ENCODE results near the gene KIF22.

KIF22 gene

DNA sequence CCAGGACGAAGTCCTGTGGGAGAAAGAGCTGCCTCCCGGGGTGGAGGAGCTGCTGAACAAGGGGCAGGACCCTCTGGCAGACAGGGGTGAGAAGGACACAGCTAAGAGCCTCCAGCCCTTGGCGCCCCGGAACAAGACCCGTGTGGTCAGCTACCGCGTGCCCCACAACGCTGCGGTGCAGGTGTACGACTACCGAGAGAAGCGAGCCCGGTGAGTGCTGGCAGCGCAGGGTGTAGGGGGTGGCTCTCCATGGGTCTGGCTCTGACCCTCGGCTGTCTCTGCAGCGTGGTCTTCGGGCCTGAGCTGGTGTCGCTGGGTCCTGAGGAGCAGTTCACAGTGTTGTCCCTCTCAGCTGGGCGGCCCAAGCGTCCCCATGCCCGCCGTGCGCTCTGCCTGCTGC lies 51.1 kb downstream of the KIF22 start:
- no peak for DNase-seq (ENCODE audit: low read depth)

- DNase-seq (ENCODE audit: low read depth), result no peak
Measured at GRCh38 chr16:29842732-29843346, 52.3 kb downstream of the KIF22 start.

- no peak for DNase-seq (ENCODE audit: low read depth)
Measured at GRCh38 chr16:29843931-29844330, 53.4 kb downstream of the KIF22 start.

GRCh38 chr16:29844575-29845331 lies 54.2 kb downstream of the KIF22 start:
- no peak for DNase-seq (ENCODE audit: low read depth)

DNA sequence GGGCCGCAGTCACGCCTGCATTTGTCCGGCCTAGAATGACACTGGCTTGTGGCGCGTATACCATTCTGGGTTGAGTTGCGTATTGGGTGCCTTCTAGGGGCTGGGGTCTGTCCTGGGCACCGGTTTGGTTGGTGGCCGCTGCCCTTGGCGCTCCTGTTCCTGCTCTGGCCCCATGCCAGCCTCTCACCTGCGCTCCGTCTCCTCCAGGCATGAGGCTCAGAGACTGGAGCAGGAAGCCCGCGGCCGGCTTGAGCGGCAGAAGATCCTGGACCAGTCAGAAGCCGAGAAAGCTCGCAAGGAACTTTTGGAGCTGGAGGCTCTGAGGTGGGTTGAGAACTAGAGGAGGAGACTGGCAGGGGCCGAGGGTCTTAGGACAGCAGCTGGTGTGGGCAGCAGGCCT lies 55.1 kb downstream of the KIF22 start:
- no peak for DNase-seq (ENCODE audit: low read depth)

GRCh38 chr16:29848420-29849297 lies 58.1 kb downstream of the KIF22 start:
- DNase-seq (ENCODE audit: low read depth), result peak; percentile 68

DNA sequence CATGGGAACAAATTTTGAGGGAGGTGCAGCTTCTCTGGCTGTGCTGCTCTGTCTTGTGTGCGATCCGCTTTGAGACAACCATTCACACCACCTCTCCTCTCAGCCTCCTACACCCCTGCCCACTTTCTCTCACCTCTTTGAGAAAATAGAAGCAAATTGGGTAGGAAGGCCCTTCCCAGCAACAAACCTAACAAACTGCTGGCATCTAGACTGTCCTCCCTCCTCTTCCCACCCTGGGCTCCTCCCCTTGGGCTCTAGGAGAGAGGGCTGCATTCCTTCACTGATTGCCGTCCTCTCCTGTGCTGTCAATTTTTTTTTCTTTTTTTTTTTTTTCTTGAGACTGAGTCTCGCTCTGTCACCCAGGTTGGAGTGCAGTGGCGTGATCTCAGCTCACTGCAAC lies 59.0 kb downstream of the KIF22 start:
- no peak for DNase-seq (ENCODE audit: low read depth)

DNA sequence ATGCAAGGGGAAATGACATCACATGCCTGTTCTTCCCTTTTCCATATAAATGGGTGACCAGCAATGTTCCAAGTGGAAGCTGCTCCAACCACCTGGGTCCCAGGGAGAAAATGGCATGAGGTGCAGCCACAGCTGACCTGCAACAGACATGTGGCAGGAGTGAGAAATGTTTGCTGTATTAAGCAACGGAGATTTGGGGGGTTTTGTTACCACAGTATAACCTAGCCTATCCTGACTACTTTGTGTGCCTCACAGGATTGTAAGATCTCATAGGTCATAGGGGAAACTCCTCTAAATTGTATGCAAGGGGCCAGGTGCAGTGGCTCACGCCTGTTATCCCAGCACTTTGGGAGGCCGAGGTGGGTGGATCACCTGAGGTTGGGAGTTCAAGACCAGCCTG lies 60.4 kb downstream of the KIF22 start:
- DNase-seq (ENCODE audit: low read depth), result no peak

DNA sequence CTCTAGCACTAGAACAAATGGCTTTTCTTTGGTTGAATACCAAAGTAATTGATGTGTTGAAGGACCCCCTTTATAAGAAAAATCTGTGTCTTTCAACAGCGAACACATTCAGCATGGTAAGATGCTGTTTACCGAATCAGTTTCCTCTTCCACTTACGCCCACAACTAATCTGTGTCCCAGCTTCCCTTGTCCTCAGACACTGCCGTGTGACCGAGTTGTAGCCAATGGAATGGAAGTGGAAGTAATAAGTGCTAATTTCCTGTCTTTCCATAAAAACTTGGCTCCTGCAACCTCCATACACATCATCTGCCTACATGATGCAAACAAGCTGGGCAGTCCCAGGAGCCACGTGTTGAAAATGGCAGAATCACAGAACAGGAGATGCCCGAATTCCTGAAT lies 62.1 kb downstream of the KIF22 start:
- DNase-seq (ENCODE audit: low read depth), result no peak

GRCh38 chr16:29854520-29855100 lies 64.1 kb downstream of the KIF22 start:
- DNase-seq (ENCODE audit: low read depth), result no peak
